Suprapubic skin (tissue), 4 donors: ENCODE results near the gene ZNF664. TPM values are rescaled to one million over a fixed set of nuclear protein-coding genes. Genes with fewer than 3 reads are reported as not detected.

Experiments used
- DNase-seq, 2 donors: peaks; one replicate each; pipeline ENCODE4 v3.0.0-alpha.2; 2019; ENCODE audit warnings: low spot score in 2 of 2
- H3K27ac ChIP-seq: fragments of 200-600 bp; sonication (generic); one replicate; pipeline ENCODE4 v1.5.1; 2019
- H3K27me3 ChIP-seq: fragments of 200-600 bp; sonication (generic); one replicate; pipeline ENCODE4 v1.5.1; 2019
- H3K36me3 ChIP-seq: fragments of 200-600 bp; sonication (generic); one replicate; pipeline ENCODE4 v1.5.1; 2019
- H3K4me1 ChIP-seq: fragments of 200-600 bp; sonication (generic); one replicate; pipeline ENCODE4 v1.5.1; 2019
- H3K4me3 ChIP-seq: fragments of 200-600 bp; sonication (generic); one replicate; pipeline ENCODE4 v1.5.1; 2019; ENCODE audit warnings: mild to moderate bottlenecking
- H3K9me3 ChIP-seq: fragments of 200-600 bp; sonication (generic); one replicate; pipeline ENCODE4 v1.5.1; 2019
- CTCF ChIP-seq, 2 donors: fragments of 200-600 bp in 1 of 2; fragments of 450-650 bp in 1 of 2; sonication (generic) in 1 of 2; IDR thresholded peaks; one replicate each; pipeline ENCODE4 v1.5.1; 2016 to 2019; ENCODE audit warnings: antibody characterized with exemption in 2 of 2, mild to moderate bottlenecking in 1 of 2, moderate library complexity in 1 of 2
- EP300 ChIP-seq: sonication (generic); formaldehyde crosslinking; IDR thresholded peaks from one replicate; pipeline ENCODE4 v1.6.1; 2017; ENCODE audit warnings: antibody characterized with exemption
- POLR2A ChIP-seq, 2 donors: fragments of 450-650 bp; IDR thresholded peaks; one replicate each; pipeline ENCODE4 v1.6.1; 2017; ENCODE audit warnings: antibody characterized with exemption in 2 of 2, mild to moderate bottlenecking in 2 of 2, moderate library complexity in 2 of 2
- POLR2AphosphoS5 ChIP-seq, 3 donors: sonication (generic); formaldehyde crosslinking; IDR thresholded peaks; one replicate each; pipeline ENCODE4 v1.6.1; 2017; ENCODE audit warnings: antibody characterized with exemption in 3 of 3
- WGBS: methylation state at CpG from one replicate; pipeline ENCODE4 v1.1.5; 2018; 5-methylcytosine and 5-hydroxymethylcytosine counted together
- total RNA-seq, 4 donors: library from RNA; depleted of rRNA; stranded (reverse); fragments of >200 nt; gene quantifications; one replicate each; pipeline ENCODE4 v1.1.0, GENCODE V29; 2016

The ZNF664 gene
- total RNA-seq, 4 donors from 2014 or later, result 29.6 to 39.6 (median 32.8) TPM

GRCh38 chr12:123958876-123959275 lies 14.1 kb upstream of the ZNF664 start:
- Histone ChIP-seq H3K4me1 (no peaks in the 10 kb centered on the region), H3K9me3 (no peaks in the 10 kb centered on the region), H3K27ac (no peak overlapping the region), H3K27me3 (no peaks in the 10 kb centered on the region), H3K36me3 (no peaks in the 10 kb centered on the region), H3K4me3 (no peak overlapping the region)
- 91% methylated on average over 9 of the region's 9 CpGs for WGBS
- TF ChIP-seq POLR2AphosphoS5 (IDR thresholded peaks at IDR 0.05) (no peak), POLR2A (IDR thresholded peaks at IDR 0.05) (no peak), EP300 (no peak), CTCF (IDR thresholded peaks at IDR 0.05) (no peak)
- DNase-seq, result no peak

GRCh38 chr12:123960029-123960735 lies 12.8 kb upstream of the ZNF664 start:
- Histone ChIP-seq H3K9me3 (no peaks in the 10 kb centered on the region), H3K4me3 (no peak overlapping the region), H3K27me3 (no peaks in the 10 kb centered on the region), H3K4me1 (no peaks in the 10 kb centered on the region), H3K27ac (no peak overlapping the region), H3K36me3 (no peaks in the 10 kb centered on the region)
- WGBS, result 88% methylated on average over 9 of the region's 9 CpGs
- TF ChIP-seq CTCF (IDR thresholded peaks at IDR 0.05) (no peak), POLR2AphosphoS5 (IDR thresholded peaks at IDR 0.05) (no peak), POLR2A (IDR thresholded peaks at IDR 0.05) (no peak), EP300 (no peak)
- no peak for DNase-seq

DNA sequence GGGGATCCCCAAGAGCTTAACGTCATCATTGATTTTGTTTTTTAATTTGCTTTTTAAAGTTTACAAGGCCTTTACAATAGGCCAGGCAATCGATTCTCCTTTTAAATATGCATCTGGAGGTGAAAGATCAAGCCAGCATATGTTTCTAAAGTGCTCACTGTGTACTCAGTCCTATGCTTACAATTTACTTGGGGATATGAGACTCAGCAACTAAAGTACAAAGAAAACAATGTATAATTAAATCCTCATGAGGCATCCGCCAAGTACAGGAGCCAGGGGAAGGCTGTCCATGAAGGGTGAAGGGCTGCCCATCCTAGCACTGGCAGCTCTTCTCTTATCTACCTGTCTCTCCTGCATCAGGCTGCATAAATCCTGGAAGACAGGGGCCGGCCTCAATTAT lies 12.2 kb upstream of the ZNF664 start:
- 90% methylated on average over 4 of the region's 4 CpGs for WGBS
- Histone ChIP-seq H3K4me1 (no peaks in the 10 kb centered on the region), H3K27ac (no peak overlapping the region), H3K36me3 (no peaks in the 10 kb centered on the region), H3K4me3 (no peak overlapping the region), H3K9me3 (no peaks in the 10 kb centered on the region), H3K27me3 (no peaks in the 10 kb centered on the region)
- no peak for TF ChIP-seq POLR2A (IDR thresholded peaks at IDR 0.05)
- TF ChIP-seq CTCF (IDR thresholded peaks at IDR 0.05), result no peak
- no peak for TF ChIP-seq POLR2AphosphoS5 (IDR thresholded peaks at IDR 0.05)
- TF ChIP-seq EP300, result no peak
- no peak for DNase-seq

GRCh38 chr12:123961585-123962345 lies 11.2 kb upstream of the ZNF664 start:
- WGBS, result 87% methylated on average over 12 of the region's 12 CpGs

More at GRCh38 chr12:123961585-123962345, 11.2 kb upstream of the ZNF664 start:
- TF ChIP-seq POLR2A (IDR thresholded peaks at IDR 0.05), result no peak
- TF ChIP-seq CTCF (IDR thresholded peaks at IDR 0.05), result no peak
- TF ChIP-seq EP300, result no peak
- no peak for TF ChIP-seq POLR2AphosphoS5 (IDR thresholded peaks at IDR 0.05)
- H3K36me3 ChIP-seq, result no peaks in the 10 kb centered on the region
- H3K27me3 ChIP-seq, result no peaks in the 10 kb centered on the region
- no peak overlapping the region for H3K4me3 ChIP-seq
- peaks cover 5% of the 10 kb centered on the region for H3K4me1 ChIP-seq
- no peaks in the 10 kb centered on the region for H3K9me3 ChIP-seq
- H3K27ac ChIP-seq, result no peak overlapping the region
- DNase-seq, result no peak
